Suprapubic skin (tissue), 4 donors: Measurements from ENCODE around the gene NUDT8.

ENCODE experiments used
- EP300 ChIP-seq: sonication (generic); formaldehyde crosslinking; IDR thresholded peaks from one replicate; pipeline ENCODE4 v1.6.1; 2017; ENCODE audit warnings: antibody characterized with exemption
- POLR2A ChIP-seq, 2 donors: fragments of 450-650 bp; IDR thresholded peaks; one replicate each; pipeline ENCODE4 v1.6.1; 2017; ENCODE audit warnings: antibody characterized with exemption in 2 of 2, mild to moderate bottlenecking in 2 of 2, moderate library complexity in 2 of 2
- POLR2AphosphoS5 ChIP-seq, 3 donors: sonication (generic); formaldehyde crosslinking; IDR thresholded peaks; one replicate each; pipeline ENCODE4 v1.6.1; 2017; ENCODE audit warnings: antibody characterized with exemption in 3 of 3
- TF ChIP-seq, protein P1 (sequence below), 2 donors: fragments of 200-600 bp in 1 of 2; fragments of 450-650 bp in 1 of 2; sonication (generic) in 1 of 2; IDR thresholded peaks; one replicate each; pipeline ENCODE4 v1.5.1; 2016 to 2019; ENCODE audit warnings: antibody characterized with exemption in 2 of 2, mild to moderate bottlenecking in 1 of 2, moderate library complexity in 1 of 2

DNA sequence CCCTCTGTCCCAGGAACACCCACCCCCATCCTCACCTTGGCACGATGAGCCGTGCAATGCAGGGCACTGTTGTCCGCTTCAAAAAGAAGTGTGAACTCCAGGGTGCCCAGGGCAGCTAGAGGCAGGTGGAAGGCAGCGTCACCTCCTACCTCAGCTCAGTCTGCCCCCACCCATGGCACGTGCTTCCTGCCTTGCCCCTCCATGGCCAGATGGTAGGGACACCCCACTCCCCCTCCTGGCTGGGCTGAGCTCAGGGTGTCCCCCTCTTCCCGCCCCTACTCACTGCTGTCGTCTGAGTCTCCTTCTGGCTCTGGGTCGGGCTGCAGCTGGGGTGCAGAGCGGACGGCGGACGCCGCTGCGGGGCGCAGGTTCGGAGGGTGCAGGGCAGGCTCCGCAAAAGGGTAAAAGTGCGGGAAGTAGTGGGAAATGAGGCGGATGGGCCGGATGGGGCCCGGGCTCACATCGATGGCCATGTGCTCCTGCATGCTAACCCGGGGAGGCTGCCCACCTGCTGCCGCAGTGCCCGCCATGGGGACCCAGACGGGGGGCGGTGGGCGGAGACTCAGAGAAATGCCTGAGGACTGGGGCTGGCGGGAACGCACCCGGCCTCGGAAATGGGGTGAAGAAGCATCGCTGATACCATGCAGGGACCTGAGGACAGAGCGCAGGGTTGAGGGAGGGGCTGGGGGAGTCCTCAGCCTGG lies 13.9 kb downstream of the NUDT8 start:
- TF ChIP-seq, protein P1, sequence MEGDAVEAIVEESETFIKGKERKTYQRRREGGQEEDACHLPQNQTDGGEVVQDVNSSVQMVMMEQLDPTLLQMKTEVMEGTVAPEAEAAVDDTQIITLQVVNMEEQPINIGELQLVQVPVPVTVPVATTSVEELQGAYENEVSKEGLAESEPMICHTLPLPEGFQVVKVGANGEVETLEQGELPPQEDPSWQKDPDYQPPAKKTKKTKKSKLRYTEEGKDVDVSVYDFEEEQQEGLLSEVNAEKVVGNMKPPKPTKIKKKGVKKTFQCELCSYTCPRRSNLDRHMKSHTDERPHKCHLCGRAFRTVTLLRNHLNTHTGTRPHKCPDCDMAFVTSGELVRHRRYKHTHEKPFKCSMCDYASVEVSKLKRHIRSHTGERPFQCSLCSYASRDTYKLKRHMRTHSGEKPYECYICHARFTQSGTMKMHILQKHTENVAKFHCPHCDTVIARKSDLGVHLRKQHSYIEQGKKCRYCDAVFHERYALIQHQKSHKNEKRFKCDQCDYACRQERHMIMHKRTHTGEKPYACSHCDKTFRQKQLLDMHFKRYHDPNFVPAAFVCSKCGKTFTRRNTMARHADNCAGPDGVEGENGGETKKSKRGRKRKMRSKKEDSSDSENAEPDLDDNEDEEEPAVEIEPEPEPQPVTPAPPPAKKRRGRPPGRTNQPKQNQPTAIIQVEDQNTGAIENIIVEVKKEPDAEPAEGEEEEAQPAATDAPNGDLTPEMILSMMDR (IDR thresholded peaks at IDR 0.05): no peak
- TF ChIP-seq POLR2A (IDR thresholded peaks at IDR 0.05): no peak
- no peak for TF ChIP-seq EP300
- TF ChIP-seq POLR2AphosphoS5 (IDR thresholded peaks at IDR 0.05): no peak
